Measurements from ENCODE around the gene DNAH6. TPM values are rescaled to one million over a fixed set of nuclear protein-coding genes. Genes with fewer than 3 reads are reported as not detected.

The DNAH6 gene
- polyA plus RNA-seq, 3 donors, result 0.04 TPM; not detected in 2

GRCh38 chr2:84487298-84487996, 28.9 kb upstream of the DNAH6 start:
- 62% methylated on average over 3 of the region's 3 CpGs for WGBS (ENCODE audit: insufficient coverage)
- Mint-ChIP-seq H3K4me1 (no peaks in the 10 kb centered on the region), H3K27ac (no peak overlapping the region), H3K36me3 (no peaks in the 10 kb centered on the region), H3K4me3 (no peak overlapping the region), H3K27me3 (ENCODE audit: low read depth in 3 of 3) (peaks cover 2 to 5% (median 4%) of the 10 kb centered on the region in 3 donors), H3K9me3 (peaks cover 0 to 1% (median 0%) of the 10 kb centered on the region in 7 donors)
- H3K4me3 ChIP-seq (replicated peaks in 1 of 3; ENCODE audit: low read depth in 2 of 3, low read length in 3 of 3), result no peak overlapping the region
- intact Hi-C loops (cut with micrococcal nuclease), result no loop called here
- no peaks in the 10 kb centered on the region for H3K4me1 ChIP-seq (ENCODE audit: control insufficient read depth in 1 of 2, insufficient read depth in 2 of 2, low read length in 2 of 2)
- H4K20me1 ChIP-seq (ENCODE audit: insufficient read depth, low read length), result no peaks in the 10 kb centered on the region
- no peaks in the 10 kb centered on the region for H3K36me3 ChIP-seq (replicated peaks in 1 of 2; ENCODE audit: control insufficient read depth in 1 of 2, insufficient read depth in 2 of 2, low read length in 2 of 2)
- no peaks in the 10 kb centered on the region for H3K79me2 ChIP-seq (ENCODE audit: insufficient read depth, low read length)
- H3K9me3 ChIP-seq (replicated peaks in 1 of 2; ENCODE audit: control insufficient read depth in 1 of 2, insufficient read depth in 1 of 2, low read length in 2 of 2), result no peaks in the 10 kb centered on the region
- no peak overlapping the region for H3K9ac ChIP-seq (ENCODE audit: insufficient read depth, low read length, poor library complexity, severe bottlenecking)
- H2AFZ ChIP-seq (ENCODE audit: insufficient read depth, low read depth, low read length, poor library complexity, severe bottlenecking), result no peak overlapping the region
- H3K27me3 ChIP-seq (ENCODE audit: control insufficient read depth in 2 of 2, insufficient read depth in 2 of 2, low read length in 2 of 2), result no peaks in the 10 kb centered on the region
- no peak for TF ChIP-seq CTCF (IDR thresholded peaks at IDR 0.05)
- no peak overlapping the region for H3K27ac ChIP-seq (ENCODE audit: low read depth in 1 of 2, low read length in 2 of 2)
- H3K4me2 ChIP-seq (replicated peaks; ENCODE audit: extremely low read depth, low read length, poor library complexity, severe bottlenecking), result no peak overlapping the region
- no peak for DNase-seq

DNA sequence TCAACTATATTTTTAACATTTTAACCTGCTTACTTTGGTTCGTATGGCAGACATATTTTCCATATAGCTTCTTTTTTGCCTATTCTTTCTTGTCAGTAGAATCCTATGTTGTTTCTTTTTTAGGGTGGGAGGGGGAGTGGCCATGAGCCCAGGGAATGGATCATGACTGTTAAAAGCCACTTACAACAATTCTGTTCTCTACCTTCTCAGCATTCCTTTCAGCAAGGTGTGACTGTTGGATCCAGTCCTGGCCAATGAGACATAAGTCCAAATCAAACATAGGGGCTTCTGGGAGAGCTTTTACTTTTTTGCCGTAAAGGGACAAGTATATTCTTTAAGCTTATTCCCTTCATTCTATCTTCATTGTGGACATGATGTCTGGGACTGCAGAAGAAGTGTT, 25.0 kb upstream of the DNAH6 start:
- no peak for TF ChIP-seq CTCF (IDR thresholded peaks at IDR 0.05)
- whole genome bisulfite sequencing (ENCODE audit: insufficient coverage), result no CpG with 5 or more reads among the region's 2 CpGs
- Histone ChIP-seq H3K4me1 (ENCODE audit: control insufficient read depth in 1 of 2, insufficient read depth in 2 of 2, low read length in 2 of 2) (no peaks in the 10 kb centered on the region), H3K36me3 (replicated peaks in 1 of 2; ENCODE audit: control insufficient read depth in 1 of 2, insufficient read depth in 2 of 2, low read length in 2 of 2) (no peaks in the 10 kb centered on the region), H3K79me2 (ENCODE audit: insufficient read depth, low read length) (no peaks in the 10 kb centered on the region), H3K9me3 (replicated peaks in 1 of 2; ENCODE audit: control insufficient read depth in 1 of 2, insufficient read depth in 1 of 2, low read length in 2 of 2) (no peaks in the 10 kb centered on the region), H3K27me3 (ENCODE audit: control insufficient read depth in 2 of 2, insufficient read depth in 2 of 2, low read length in 2 of 2) (no peaks in the 10 kb centered on the region), H3K4me3 (replicated peaks in 1 of 3; ENCODE audit: low read depth in 2 of 3, low read length in 3 of 3) (no peak overlapping the region), H3K27ac (ENCODE audit: low read depth in 1 of 2, low read length in 2 of 2) (no peak overlapping the region), H4K20me1 (ENCODE audit: insufficient read depth, low read length) (no peaks in the 10 kb centered on the region), H3K4me2 (replicated peaks; ENCODE audit: extremely low read depth, low read length, poor library complexity, severe bottlenecking) (no peak overlapping the region), H3K9ac (ENCODE audit: insufficient read depth, low read length, poor library complexity, severe bottlenecking) (no peak overlapping the region), H2AFZ (ENCODE audit: insufficient read depth, low read depth, low read length, poor library complexity, severe bottlenecking) (no peak overlapping the region)
- Mint-ChIP-seq H3K9me3 (no peaks in the 10 kb centered on the region), H3K4me3 (no peak overlapping the region), H3K36me3 (no peaks in the 10 kb centered on the region), H3K4me1 (peaks cover 4% of the 10 kb centered on the region), H3K27me3 (ENCODE audit: low read depth in 3 of 3) (peaks cover 2 to 7% (median 5%) of the 10 kb centered on the region in 3 donors), H3K27ac (no peak overlapping the region)
- intact Hi-C loops (cut with micrococcal nuclease), result loop anchor here in 1 of 2 donors (5.0 kb wide), 1 partner anchor 391 kb away; the partner anchor contains the start of gene TRABD2A
- no peak for DNase-seq
